ENCODE measurements around the gene RAB3B. TPM values are rescaled to one million over a fixed set of nuclear protein-coding genes. Genes with fewer than 3 reads are reported as not detected.

Gene RAB3B

GRCh38 chr1:51859735-51860134 lies 130.8 kb downstream of the RAB3B start:
- Histone ChIP-seq H3K36me3 (ENCODE audit: control insufficient read depth, insufficient read depth, low read length) (no peaks in the 10 kb centered on the region), H3K4me1 (ENCODE audit: control insufficient read depth, low read depth, low read length) (no peaks in the 10 kb centered on the region), H3K23ac (ENCODE audit: low read length) (no peak overlapping the region), H3K4ac (ENCODE audit: low read depth, low read length) (no peak overlapping the region), H3K4me3 (ENCODE audit: low read length) (no peak overlapping the region), H4K5ac (ENCODE audit: low read length) (no peak overlapping the region), H2BK5ac (ENCODE audit: low read length) (no peak overlapping the region), H2AK5ac (ENCODE audit: low read length) (no peak overlapping the region), H3K27ac (ENCODE audit: low read depth, low read length) (no peak overlapping the region), H2BK120ac (ENCODE audit: low read depth, low read length) (no peak overlapping the region), H3K18ac (ENCODE audit: low read length) (no peak overlapping the region), H2BK15ac (replicated peaks; ENCODE audit: low read depth) (no peak overlapping the region), H3K56ac (ENCODE audit: low read length) (no peak overlapping the region), H3K27me3 (ENCODE audit: insufficient read depth, low read length, poor library complexity) (no peaks in the 10 kb centered on the region), H4K8ac (ENCODE audit: low read depth, low read length) (no peak overlapping the region), H3K79me1 (ENCODE audit: low read length) (peaks cover 10% of the 10 kb centered on the region), H3K9ac (ENCODE audit: low read length) (no peak overlapping the region), H3K4me2 (ENCODE audit: low read length) (no peak overlapping the region), H3K79me2 (ENCODE audit: control insufficient read depth, insufficient read depth, low read length) (peaks cover 4% of the 10 kb centered on the region)
- DNase-seq = no peak
- WGBS (ENCODE audit: extremely low coverage, insufficient coverage, low lambda C conversion rate) = no CpG with 5 or more reads among the region's 2 CpGs

GRCh38 chr1:51859333-51859732 lies 131.2 kb downstream of the RAB3B start:
- Histone ChIP-seq H2BK120ac (ENCODE audit: low read depth, low read length) (no peak overlapping the region), H3K23ac (ENCODE audit: low read length) (no peak overlapping the region), H3K4me2 (ENCODE audit: low read length) (no peak overlapping the region), H3K4me1 (ENCODE audit: control insufficient read depth, low read depth, low read length) (no peaks in the 10 kb centered on the region), H3K4me3 (ENCODE audit: low read length) (no peak overlapping the region), H4K5ac (ENCODE audit: low read length) (no peak overlapping the region), H3K36me3 (ENCODE audit: control insufficient read depth, insufficient read depth, low read length) (no peaks in the 10 kb centered on the region), H3K79me1 (ENCODE audit: low read length) (peaks cover 12% of the 10 kb centered on the region), H3K4ac (ENCODE audit: low read depth, low read length) (no peak overlapping the region), H2BK15ac (replicated peaks; ENCODE audit: low read depth) (no peak overlapping the region), H3K27me3 (ENCODE audit: insufficient read depth, low read length, poor library complexity) (no peaks in the 10 kb centered on the region), H4K8ac (ENCODE audit: low read depth, low read length) (no peak overlapping the region), H3K18ac (ENCODE audit: low read length) (no peak overlapping the region), H2AK5ac (ENCODE audit: low read length) (no peak overlapping the region), H3K9ac (ENCODE audit: low read length) (no peak overlapping the region), H2BK5ac (ENCODE audit: low read length) (no peak overlapping the region), H3K27ac (ENCODE audit: low read depth, low read length) (no peak overlapping the region), H3K56ac (ENCODE audit: low read length) (no peak overlapping the region), H3K79me2 (ENCODE audit: control insufficient read depth, insufficient read depth, low read length) (peaks cover 4% of the 10 kb centered on the region)
- WGBS (ENCODE audit: extremely low coverage, insufficient coverage, low lambda C conversion rate) = no CpG with 5 or more reads among the region's 2 CpGs
- no peak for DNase-seq

- Histone ChIP-seq H3K36me3 (ENCODE audit: control insufficient read depth, insufficient read depth, low read length) (no peaks in the 10 kb centered on the region), H3K27ac (ENCODE audit: low read depth, low read length) (no peak overlapping the region), H3K4me1 (ENCODE audit: control insufficient read depth, low read depth, low read length) (no peaks in the 10 kb centered on the region), H3K4me2 (ENCODE audit: low read length) (no peak overlapping the region), H3K18ac (ENCODE audit: low read length) (no peak overlapping the region), H3K4ac (ENCODE audit: low read depth, low read length) (no peak overlapping the region), H3K4me3 (ENCODE audit: low read length) (no peak overlapping the region), H2BK5ac (ENCODE audit: low read length) (no peak overlapping the region), H2BK15ac (replicated peaks; ENCODE audit: low read depth) (no peak overlapping the region), H3K56ac (ENCODE audit: low read length) (no peak overlapping the region), H3K9ac (ENCODE audit: low read length) (no peak overlapping the region), H3K79me2 (ENCODE audit: control insufficient read depth, insufficient read depth, low read length) (peaks cover 4% of the 10 kb centered on the region), H4K8ac (ENCODE audit: low read depth, low read length) (no peak overlapping the region), H3K27me3 (ENCODE audit: insufficient read depth, low read length, poor library complexity) (no peaks in the 10 kb centered on the region), H2AK5ac (ENCODE audit: low read length) (no peak overlapping the region), H3K23ac (ENCODE audit: low read length) (no peak overlapping the region), H3K79me1 (ENCODE audit: low read length) (peaks cover 13% of the 10 kb centered on the region), H2BK120ac (ENCODE audit: low read depth, low read length) (no peak overlapping the region), H4K5ac (ENCODE audit: low read length) (no peak overlapping the region)
- no CpG with 5 or more reads among the region's 1 CpG for WGBS (ENCODE audit: extremely low coverage, insufficient coverage, low lambda C conversion rate)
- no peak for DNase-seq
Observed at GRCh38 chr1:51858892-51859291, 131.6 kb downstream of the RAB3B start.

Small RNAs within 50 kb of the gene (small RNA-seq; reads per million reads assigned to genes)
- gene RN7SL290P (ENCODE audit: insufficient read depth) (not detected), gene RNA5SP48 (ENCODE audit: insufficient read depth) (0.54 reads per million)
